Right renal cortex interstitium (tissue), 3 donors: Measurements from ENCODE around the gene TOP1. TPM values are rescaled to one million over a fixed set of nuclear protein-coding genes. Genes with fewer than 3 reads are reported as not detected.

Experiments used
- DNase-seq, 3 donors: peaks; one replicate each; pipeline ENCODE4 v3.0.0-alpha.2; 2013; ENCODE audit warnings: low read depth in 3 of 3, low spot score in 2 of 3
- polyA plus RNA-seq, 3 donors: library from polyadenylated mRNA; unstranded; fragments of 120-200 nt; gene quantifications; one replicate each; pipeline ENCODE4 v1.2.1, GENCODE V29; 2013; ENCODE audit not compliant: insufficient read length in 3 of 3

Gene TOP1
- polyA plus RNA-seq, 3 donors = 116 to 123 (median 120) TPM

DNA sequence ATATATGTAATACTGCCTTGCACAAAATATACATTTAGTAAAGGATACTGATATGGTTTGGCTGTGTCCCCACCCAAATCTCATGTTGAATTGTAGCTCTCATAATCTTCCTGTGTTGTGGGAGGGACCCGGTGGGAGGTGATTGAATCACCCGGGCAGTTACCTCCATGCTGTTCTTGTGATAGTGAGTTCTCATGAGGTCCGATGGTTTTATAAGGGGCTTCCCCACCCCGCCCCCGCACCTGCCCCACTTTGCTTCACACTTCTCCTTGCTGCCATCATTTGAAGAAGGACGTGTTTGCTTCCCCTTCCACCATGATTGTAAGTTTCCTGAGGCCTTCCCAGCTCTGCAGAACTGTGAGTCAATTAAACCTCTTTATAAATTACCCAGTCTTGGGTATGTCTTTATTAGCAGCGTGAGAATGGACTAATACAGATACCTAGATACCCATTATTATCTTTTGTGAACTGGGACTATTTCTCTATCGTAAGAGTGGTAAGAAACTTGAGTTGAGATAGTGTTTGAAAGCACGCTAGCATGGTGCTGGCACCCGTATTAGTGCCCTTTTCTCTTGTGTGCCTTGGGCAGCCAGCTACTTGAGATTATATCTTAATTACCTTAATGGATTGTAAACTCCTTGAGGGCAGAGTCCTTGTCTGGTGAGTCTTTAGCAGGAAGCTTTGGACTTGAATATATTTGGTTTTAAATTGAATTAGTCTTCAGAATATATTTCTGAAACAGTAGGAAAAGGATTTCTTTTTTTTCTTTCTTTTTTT is 25.6 kb downstream of the TOP1 start:
- DNase-seq = no peak

DNA sequence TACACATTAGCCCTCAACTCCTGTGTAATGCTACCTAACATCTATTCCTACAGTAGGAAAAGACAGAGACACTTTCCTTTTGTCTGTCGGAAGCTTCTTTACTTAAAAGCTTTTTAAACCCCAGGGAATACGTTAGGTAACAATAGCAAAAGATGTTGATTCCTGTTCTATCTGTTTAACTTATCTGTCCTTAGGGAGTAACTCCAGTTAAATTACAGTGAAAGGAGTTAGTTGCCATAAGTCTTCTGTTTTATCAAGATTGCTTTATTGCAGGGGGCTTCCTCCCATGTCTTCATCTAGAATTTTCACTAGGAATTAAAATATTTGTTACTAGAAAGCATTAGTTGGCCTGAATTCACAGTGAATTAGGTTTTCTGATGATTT is 26.2 kb downstream of the TOP1 start:
- no peak for DNase-seq

DNA sequence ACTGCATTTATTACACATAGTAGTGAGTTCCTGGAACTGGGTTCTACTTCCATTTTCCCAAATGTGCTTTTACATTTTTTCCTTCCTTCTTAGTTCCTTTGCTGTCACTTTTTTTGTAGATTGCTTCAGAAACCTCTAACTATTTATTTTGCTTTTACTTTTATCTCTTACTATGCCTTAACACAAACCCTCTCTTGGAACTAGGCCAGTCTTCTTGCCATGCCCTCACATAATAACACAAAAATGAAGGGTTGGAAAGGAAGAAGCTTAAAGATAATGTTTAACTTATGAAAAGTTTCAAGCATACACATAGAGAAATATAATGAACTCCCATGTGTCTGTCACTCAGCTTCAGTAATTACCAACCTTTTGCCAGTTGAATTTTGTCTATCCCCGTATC is 27.1 kb downstream of the TOP1 start:
- DNase-seq = no peak

DNA sequence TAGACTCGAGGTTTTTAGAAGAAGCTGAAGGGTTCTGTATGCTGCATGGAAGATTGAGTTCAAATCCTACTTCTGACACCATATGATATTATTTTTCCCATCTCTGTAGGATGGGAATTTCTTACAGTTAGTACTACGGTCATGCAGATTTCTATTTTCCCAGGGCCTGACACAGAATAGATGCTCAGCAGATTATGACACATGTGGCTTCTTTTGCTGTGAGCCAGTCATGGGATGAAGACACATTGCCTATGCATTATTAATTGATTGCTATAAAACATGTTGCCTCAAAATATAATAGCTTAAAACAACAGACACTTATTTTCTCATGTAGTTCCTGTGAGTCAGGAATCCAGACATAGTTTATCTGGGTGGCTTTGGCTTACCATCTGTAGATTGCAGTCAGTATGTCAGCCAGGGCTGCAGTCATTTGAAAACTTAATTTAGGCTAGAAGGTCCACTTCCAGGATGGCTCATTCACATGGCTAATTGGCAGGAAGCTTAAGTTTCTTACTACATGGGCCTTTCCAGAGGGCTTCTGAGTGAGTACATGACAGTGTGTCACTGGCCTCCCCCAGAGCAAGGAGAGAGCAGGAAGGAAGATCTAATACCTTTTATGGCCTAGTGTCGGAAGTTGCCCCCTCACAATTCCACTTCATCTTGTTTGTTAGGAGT is 29.5 kb downstream of the TOP1 start:
- DNase-seq = no peak

DNA sequence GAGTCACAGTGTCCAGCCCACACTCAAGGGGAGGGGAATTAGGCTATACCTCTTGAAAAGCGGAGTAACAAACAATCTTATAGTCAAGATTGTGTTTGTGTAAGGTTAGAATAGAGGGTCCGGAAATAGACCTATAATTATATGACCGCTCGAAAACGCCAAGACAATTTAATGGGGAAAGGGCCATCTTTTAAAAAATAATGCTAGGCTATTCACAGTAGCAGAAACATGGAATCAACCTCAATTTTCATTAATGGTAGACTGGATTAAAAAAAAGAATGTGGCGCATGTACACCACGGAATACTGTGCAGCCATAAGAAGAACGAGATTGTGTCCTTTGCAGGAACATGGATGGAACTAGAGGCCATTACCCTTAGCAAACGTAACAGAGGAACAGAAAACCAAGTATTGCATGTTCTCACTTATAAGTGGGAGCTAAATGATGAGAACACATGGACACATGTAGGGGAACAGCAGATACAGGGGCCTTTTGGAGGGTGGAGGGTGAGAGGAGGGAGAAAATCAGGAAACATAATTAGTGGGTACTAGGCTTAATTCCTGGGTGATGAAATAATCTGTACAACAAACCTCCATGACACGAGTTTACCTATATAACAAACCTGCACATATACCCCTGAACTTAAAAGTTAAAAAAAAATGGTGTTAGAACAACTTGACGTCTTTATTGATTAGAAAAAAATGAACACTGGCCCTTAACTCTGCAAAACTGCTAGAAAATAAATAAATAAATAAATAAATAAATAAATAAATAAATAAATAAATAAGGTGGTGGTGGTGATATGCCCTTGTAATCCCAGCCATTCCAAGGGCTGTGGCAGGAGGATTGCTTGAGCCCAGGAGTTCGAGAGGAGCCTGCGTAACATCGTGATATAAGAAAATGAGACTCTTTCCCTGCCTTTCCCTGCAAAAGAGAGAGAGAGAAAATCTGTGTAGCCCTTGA is 30.3 kb downstream of the TOP1 start:
- no peak for DNase-seq

DNA sequence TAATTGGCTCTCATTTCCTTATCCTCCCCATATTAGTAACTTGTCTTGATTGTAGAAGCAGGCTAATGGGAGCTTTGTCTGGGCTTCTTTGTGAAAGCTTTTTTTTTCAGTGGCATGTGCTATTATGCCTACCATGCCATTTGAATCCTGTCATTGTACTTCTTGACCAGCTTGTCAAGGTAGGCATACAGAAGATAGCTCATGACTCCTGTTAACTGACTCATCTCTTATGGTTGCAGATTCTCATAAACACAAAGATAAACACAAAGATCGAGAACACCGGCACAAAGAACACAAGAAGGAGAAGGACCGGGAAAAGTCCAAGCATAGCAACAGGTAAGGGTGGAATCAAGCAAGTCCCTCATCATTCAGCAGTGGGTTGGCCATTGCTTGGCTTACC is 32.5 kb downstream of the TOP1 start:
- DNase-seq = no peak

DNA sequence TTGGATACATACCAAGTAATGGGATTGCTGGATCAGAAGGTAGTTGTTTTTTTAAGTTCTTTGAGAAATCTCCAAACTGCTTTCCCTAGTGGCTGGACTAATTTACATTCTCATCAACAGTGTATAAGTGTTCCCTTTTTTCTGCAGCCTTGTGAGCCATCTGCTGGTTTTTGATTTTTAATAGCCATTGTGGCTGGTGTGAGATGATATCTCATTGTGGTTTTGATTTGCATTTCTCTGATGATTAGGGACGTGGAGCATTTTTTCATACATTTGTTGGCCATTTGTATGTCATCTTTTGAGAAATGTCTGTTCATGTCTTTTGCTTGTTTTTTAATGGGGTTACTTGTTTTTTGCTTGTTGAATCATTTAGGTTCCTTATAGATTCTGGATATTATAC is 34.8 kb downstream of the TOP1 start:
- no peak for DNase-seq

DNA sequence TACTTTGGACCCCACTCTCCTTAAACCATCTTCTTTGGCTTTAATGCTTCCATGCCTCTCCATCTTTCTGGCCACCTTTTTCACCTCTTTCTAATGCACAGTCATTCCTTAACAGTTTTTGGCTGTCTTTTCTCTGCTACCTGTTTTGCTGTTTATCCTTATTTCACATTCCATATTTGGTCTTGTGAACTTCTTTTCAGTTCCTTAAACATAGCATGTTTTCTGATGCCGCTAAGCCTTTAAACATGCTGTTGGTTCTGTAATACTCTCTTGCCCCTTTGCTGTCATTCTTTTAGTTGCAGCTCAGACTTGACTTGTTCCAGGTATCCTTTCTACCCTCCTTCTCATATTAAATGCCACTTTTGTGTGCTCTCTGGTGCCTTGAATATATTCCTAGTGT is 35.8 kb downstream of the TOP1 start:
- no peak for DNase-seq

DNA sequence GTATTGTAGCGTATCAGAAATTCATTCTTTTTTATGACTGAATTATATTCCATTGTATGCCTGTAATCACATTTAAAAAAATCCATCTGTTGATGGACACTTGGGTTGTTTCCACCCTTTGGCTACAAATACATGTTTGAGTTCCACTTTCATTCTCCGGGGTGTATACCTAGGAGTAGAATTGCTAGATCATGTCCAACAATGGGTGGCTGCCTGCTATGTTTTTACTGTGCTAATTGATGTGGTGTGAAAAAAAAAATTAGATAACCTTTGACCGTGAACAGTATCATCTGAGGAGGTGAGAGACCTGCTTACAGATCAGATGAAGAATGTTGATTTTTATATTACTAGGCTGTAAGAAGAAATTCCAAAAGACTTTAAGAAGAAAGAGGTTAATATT is 37.1 kb downstream of the TOP1 start:
- no peak for DNase-seq

DNA sequence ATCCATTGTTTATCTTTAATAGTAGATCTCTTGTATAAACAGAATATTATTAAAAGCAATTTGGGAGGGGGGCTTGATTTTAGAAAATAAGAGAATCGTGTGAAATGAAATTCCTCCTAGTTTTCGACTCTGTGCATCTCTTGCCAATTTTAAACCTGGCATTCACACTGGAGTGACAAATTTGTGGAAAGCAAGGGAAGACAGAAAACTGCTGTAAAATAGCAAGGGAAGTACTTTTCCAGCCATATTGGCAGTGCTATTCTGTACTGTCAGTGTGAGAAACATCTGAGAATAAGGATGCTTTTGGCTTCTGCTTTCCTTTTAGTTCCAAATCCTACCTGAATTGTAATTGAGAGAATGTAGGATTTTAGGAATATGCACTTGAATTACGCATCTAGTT is 40.2 kb downstream of the TOP1 start:
- no peak for DNase-seq

DNA sequence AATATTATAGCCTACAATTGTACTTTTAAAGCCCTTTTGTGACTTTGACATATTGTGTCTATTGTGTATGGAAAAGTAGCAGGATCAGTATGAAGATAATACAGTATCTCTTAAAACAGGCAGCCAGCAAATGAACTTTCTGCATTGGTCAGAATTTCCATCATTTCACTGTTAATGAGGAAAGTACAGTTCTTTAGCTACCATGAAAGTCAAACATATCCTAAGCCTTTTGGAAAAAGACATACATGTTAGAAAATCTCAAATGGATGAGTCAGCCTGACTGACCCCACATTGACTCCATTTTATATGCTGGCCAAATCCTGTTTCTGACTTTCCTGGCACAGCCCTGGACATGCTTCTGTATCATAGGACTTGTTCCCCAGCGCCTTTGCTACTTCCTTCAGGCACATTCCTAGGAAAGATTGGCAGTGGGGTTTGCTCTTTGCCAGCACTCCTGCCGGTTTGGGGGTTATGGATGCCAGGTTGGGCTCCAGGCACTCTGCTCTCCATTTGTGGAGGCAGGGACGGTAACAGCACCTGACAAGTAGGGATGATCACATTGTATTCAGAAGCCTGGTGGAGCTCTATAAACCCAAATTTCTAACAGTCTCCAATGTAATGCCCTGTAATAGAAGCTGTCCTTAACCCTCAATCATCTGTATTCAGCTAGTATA is 43.7 kb downstream of the TOP1 start:
- no peak for DNase-seq

DNA sequence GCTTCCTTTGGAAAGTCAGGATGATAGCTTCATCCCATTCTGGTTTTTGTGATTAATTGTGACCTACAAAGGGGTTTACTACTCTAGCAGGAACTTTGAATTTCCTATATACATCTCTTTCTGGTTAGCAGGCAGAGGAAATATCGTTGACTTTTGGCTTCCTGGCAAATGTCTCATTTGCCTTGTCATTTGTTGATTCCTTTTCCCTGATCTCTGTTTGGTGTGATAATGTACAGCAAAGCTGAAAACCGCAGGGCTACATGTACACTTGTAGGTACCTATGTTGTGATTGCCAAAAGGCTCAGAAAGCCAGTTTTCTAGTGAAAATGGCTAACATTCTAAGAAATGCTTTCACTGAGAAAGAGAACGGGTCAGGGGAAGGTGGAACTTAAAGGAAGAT is 44.3 kb downstream of the TOP1 start:
- no peak for DNase-seq

DNA sequence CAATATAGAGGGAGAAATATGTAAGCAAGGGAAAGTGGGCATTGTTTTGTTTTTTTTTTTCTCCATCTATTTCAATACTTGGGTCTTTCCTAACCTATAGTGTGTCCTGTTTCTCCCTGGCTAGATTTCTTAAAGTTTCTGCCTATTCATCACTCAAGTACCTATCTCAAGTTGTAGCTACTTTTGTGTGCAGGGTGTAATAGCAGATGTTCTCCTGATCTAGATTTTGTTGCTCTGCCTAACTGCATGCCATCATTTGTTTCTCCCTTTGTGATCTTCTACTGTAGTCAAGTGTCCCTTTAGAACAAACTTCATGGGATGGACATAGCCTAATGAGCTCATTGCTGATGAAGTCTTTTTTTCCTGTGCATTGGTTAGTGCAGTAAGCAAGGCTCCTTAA is 45.8 kb downstream of the TOP1 start:
- DNase-seq = no peak

DNA sequence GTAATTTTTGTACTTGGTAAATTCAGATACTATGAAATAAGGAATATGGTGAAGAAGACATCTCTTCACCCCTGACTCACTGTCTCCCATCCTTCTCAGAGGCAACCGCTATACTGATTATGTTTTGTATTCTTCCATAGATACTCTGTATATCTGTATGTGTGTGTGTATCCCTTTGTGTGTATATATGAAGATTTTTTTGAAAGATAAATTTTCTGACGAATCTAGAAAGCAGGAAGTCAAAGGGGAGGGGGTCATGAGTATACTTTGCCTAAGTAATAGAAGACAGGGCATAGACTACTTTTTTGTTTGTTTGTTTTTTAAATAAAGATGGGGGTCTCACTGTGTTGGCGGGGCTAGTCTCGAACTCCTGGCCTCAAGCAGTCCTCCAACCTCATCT is 48.2 kb downstream of the TOP1 start:
- no peak for DNase-seq

DNA sequence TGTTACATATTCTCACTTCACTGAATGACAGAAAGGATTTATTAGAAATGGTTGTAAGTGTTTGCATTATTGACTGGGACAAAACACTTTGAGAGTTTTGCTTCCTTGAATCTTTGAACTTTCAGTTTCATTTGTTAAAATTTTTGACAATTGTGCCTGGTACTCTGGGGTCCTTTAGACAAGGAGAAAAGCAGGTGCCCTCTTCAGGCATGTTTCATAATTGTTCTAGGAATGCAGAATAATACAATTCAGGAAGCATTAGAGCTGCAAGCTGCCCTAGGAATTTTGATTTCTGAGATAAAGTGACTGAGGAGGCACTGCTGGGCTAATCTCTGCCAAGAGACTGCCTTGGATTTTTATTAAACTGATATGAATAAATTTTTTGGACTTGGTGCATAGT is 49.7 kb downstream of the TOP1 start:
- no peak for DNase-seq

DNA sequence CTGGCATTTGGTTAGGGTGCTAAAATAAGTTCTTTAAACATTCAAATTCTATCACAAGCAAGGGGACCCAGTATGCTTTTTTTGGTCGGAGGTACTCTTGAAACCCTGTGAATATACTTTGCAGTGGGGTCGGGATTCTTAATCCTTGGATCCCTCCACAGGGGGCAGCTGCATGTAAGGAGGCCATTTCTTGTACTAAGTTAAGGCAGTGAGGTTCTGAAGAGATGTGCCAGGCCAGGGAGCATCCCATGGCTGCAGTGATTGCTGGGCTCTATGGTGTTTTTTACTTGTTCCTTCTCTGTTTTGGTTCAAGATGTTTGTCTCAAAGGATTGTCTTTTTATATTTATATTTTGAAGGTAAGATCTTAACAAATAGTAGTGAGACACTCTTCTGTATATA is 50.4 kb downstream of the TOP1 start:
- DNase-seq = no peak

DNA sequence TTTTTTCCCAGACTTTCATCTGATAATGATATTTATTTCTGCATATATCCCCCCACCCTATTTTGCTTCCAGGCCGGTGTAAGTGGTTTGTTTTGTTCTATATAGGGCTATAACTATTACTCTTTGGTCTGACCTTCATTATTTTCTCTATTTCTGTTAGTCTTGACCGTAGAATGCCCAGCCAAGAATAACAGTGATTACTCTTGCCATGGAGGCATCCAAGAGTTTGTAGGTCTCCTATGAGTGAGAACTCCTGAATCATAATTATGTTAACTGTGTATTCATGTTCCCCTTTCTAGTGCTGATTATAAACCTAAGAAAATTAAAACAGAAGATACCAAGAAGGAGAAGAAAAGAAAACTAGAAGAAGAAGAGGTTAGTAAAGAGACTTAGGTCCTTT is 52.2 kb downstream of the TOP1 start:
- DNase-seq = no peak

DNA sequence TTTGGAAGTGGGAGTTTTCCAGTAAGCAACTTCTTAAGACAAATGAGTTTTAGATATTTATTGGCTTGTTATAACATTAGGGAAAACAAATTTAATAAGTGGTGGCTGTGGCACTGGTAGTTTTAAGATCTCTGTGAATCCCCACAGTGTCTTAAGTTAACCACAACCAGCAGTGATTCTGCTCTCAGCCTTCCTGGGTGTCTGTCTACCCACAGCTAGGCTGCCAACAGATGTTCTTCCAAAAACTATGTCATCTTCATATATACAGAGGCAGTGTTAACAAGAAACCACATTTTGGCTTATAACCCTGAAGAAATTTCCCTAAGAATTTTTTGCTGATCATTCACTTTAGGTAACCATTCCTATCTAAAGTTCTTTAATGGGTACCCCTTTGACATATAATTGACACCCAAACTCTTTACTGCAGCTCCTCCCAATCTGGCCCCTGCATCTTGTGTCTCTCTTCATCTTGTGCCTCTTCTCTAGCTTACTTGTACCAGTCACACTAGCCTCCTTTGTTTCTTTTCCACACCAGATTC is 52.7 kb downstream of the TOP1 start:
- DNase-seq = no peak

DNA sequence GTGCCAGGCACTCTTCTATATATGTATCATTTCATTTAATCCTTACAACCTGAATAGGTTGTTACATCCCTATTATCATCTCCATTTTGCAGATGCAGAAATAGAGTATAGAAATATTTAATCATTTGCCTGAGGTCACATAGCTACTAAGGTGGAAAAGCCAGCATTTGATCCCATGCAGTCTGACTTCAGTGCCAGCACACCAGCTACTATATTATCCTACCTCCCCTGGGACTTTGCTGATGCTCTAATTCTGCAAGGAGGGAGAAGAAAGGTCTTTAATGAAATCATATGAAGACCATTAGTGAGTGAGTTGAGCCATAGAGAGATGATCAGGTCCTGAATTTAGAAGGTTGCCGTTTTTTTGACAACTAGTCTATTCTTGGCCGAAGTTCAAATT is 53.7 kb downstream of the TOP1 start:
- DNase-seq = no peak

DNA sequence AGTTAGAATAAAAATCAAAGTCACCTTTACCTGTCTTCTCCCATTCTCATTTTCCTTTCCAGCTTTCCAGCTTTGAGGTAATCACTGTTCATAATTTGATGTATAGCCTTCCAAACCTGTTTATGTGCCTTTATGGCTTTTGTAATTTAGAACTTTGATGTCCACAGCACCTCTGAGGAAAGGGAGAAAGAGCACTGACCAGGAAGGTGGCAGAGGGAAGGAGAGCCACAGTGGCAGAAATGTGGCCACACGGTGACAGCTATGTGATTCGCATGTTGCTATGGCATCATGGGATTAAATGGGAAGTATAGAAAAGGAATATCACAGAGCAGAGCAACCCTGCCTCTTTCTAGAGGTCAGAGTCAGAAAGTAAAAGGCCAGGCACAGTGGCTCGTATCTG is 57.0 kb downstream of the TOP1 start:
- no peak for DNase-seq
